HCT116 (cell line): ENCODE data around the gene OPN1SW. TPM values are rescaled to one million over a fixed set of nuclear protein-coding genes. Genes with fewer than 3 reads are reported as not detected.

Source experiments
- ATAC-seq: fragments of 200-7000 bp; cut with Tn5 transposase; 2 replicates; pipeline ENCODE4 v1.9.1; 2020; ENCODE audit warnings: mild to moderate bottlenecking, moderate library complexity
- BruUV-seq: library from RNA; stranded (reverse); fragments of 400-500 nt; replicated peaks from 2 replicates; lab custom pipeline; 2021; lab: Mats Ljungman, UMichigan
- CTCF ChIA-PET: fragments of 300-600 bp; sonication (Branson Sonifier 250); formaldehyde crosslinking; loops from one replicate; lab custom pipeline; 2021; ENCODE audit warnings: antibody characterized with exemption; lab: Charles Lee
- POLR2A ChIA-PET: fragments of 300-600, 350-600 bp; sonication (Branson Sonifier 250); formaldehyde crosslinking; loops from one replicate; lab custom pipeline; 2021; ENCODE audit warnings: antibody characterized with exemption; lab: Charles Lee
- RAD21 ChIA-PET, 2 experiments: fragments of 300-600 bp; sonication (Branson Sonifier 250); formaldehyde crosslinking; loops; one replicate each; lab custom pipeline; 2023; ENCODE audit warnings: low total read pairs in 2 of 2; ENCODE audit not compliant: uncharacterized antibody in 2 of 2, unreplicated experiment in 2 of 2, low non-redundant PET in 1 of 2; lab: Charles Lee
- DNase-seq: peaks from one replicate; pipeline ENCODE4 v3.0.0-alpha.2; 2010; ENCODE audit warnings: low read depth, low spot score
- H2AFZ ChIP-seq: fragments of 200-600 bp; shearing (Covaris generic), sonication (generic); 2 replicates; pipeline ENCODE4 v1.6.1; 2017; ENCODE audit warnings: low read depth, mixed run types, mixed read lengths, antibody characterized with exemption, low read length; ENCODE audit not compliant: poor library complexity, severe bottlenecking
- H3K27ac ChIP-seq: 2 replicates; pipeline ENCODE4 v1.5.1; 2012; ENCODE audit warnings: low read depth, low read length
- H3K27me3 ChIP-seq: fragments of 200-600 bp; sonication (generic); 2 replicates; pipeline ENCODE4 v1.6.1; 2016; ENCODE audit warnings: mixed run types, low read length, mixed read lengths; ENCODE audit not compliant: insufficient read depth
- H3K36me3 ChIP-seq, 2 experiments: fragments of 200-500 bp in 1 of 2; fragments of 200-600 bp in 1 of 2; sonication (Bioruptor generic) in 1 of 2; sonication (generic) in 1 of 2; 2 replicates each; pipeline versions ENCODE4 v1.5.1 to v1.6.1; 2014 to 2016; ENCODE audit warnings: low read length in 2 of 2, inconsistent platforms in 1 of 2, mixed read lengths in 1 of 2, mixed run types in 1 of 2; ENCODE audit not compliant: insufficient read depth in 2 of 2, control insufficient read depth in 1 of 2
- H3K4me1 ChIP-seq, 2 experiments: fragments of 200-600 bp in 1 of 2; sonication (generic) in 1 of 2; 2 replicates each; pipeline versions ENCODE4 v1.5.1 to v1.6.1; 2012 to 2017; ENCODE audit warnings: low read length in 2 of 2, inconsistent platforms in 1 of 2, mild to moderate bottlenecking in 1 of 2, mixed read lengths in 1 of 2, mixed run types in 1 of 2, moderate library complexity in 1 of 2; ENCODE audit not compliant: insufficient read depth in 2 of 2, control insufficient read depth in 1 of 2
- H3K4me2 ChIP-seq: fragments of 200-600 bp; sonication (generic); 2 replicates; pipeline ENCODE4 v1.6.1; 2017; ENCODE audit warnings: mixed run types, low read length, mixed read lengths
- H3K4me3 ChIP-seq, 2 experiments: fragments of 200-600 bp in 1 of 2; sonication (generic) in 1 of 2; replicated peaks in 1 of 2; 2 replicates each; pipeline ENCODE4 v1.5.1; 2011 to 2016; ENCODE audit warnings: low read length in 2 of 2, control low read depth in 1 of 2, low read depth in 1 of 2, mild to moderate bottlenecking in 1 of 2, mixed read lengths in 1 of 2, mixed run types in 1 of 2
- H3K79me2 ChIP-seq: fragments of 200-600 bp; sonication (generic); 2 replicates; pipeline ENCODE4 v1.6.1; 2017; ENCODE audit warnings: mild to moderate bottlenecking, mixed run types, low read length, moderate library complexity, mixed read lengths; ENCODE audit not compliant: insufficient read depth
- H3K9ac ChIP-seq: fragments of 200-600 bp; sonication (generic); 2 replicates; pipeline ENCODE4 v1.6.1; 2016; ENCODE audit warnings: low read length, mixed read lengths
- H3K9me2 ChIP-seq: fragments of 200-600 bp; sonication (generic), shearing (Covaris generic); 2 replicates; pipeline ENCODE4 v1.6.1; 2017; ENCODE audit warnings: mixed run types, mild to moderate bottlenecking, moderate library complexity; ENCODE audit not compliant: insufficient read depth
- H3K9me3 ChIP-seq, 2 experiments: fragments of 200-500 bp in 1 of 2; fragments of 200-600 bp in 1 of 2; sonication (Bioruptor generic) in 1 of 2; sonication (generic) in 1 of 2; 2 replicates each; pipeline ENCODE4 v1.6.1; 2014 to 2017; ENCODE audit warnings: low read length in 2 of 2, mixed read lengths in 2 of 2, inconsistent platforms in 1 of 2, low read depth in 1 of 2, mild to moderate bottlenecking in 1 of 2, mixed run types in 1 of 2, moderate library complexity in 1 of 2; ENCODE audit not compliant: control insufficient read depth in 1 of 2, insufficient read depth in 1 of 2
- H4K20me1 ChIP-seq: fragments of 200-600 bp; sonication (generic), shearing (Covaris generic); 2 replicates; pipeline ENCODE4 v1.6.1; 2017; ENCODE audit warnings: mixed run types, mild to moderate bottlenecking, moderate library complexity; ENCODE audit not compliant: insufficient read depth
- CBX3 ChIP-seq: IDR thresholded peaks from 2 replicates; pipeline ENCODE4 v1.6.1; 2012; ENCODE audit warnings: low read depth
- EGR1 ChIP-seq: IDR thresholded peaks from 2 replicates; pipeline ENCODE4 v1.6.1; 2012; ENCODE audit warnings: low read depth
- ELF1 ChIP-seq: IDR thresholded peaks from 2 replicates; pipeline ENCODE4 v1.6.1; 2012; ENCODE audit warnings: low read depth, borderline replicate concordance
- EZH2 ChIP-seq: fragments of 200-600 bp; sonication (generic); IDR thresholded peaks from 2 replicates; pipeline ENCODE4 v1.6.1; 2017; ENCODE audit warnings: antibody characterized with exemption, mixed run types
- EZH2phosphoT487 ChIP-seq: fragments of 200-600 bp; IDR thresholded peaks from 2 replicates; pipeline ENCODE4 v1.6.1; 2018; ENCODE audit warnings: antibody characterized with exemption, borderline replicate concordance
- JUND ChIP-seq: IDR thresholded peaks from 2 replicates; pipeline ENCODE4 v1.6.1; 2012
- POLR2A ChIP-seq: IDR thresholded peaks from 2 replicates; pipeline ENCODE4 v1.7.0; 2011; ENCODE audit warnings: borderline replicate concordance; ENCODE audit not compliant: insufficient read depth, insufficient read length; ENCODE audit errors: extremely low read depth
- POLR2AphosphoS5 ChIP-seq: IDR thresholded peaks from 2 replicates; pipeline ENCODE4 v1.6.1; 2011; ENCODE audit warnings: mild to moderate bottlenecking, low read depth, low read length, moderate library complexity
- RAD21 ChIP-seq: IDR thresholded peaks from 2 replicates; pipeline ENCODE4 v1.6.1; 2012; ENCODE audit warnings: low read depth, mild to moderate bottlenecking
- SIN3A ChIP-seq: IDR thresholded peaks from 2 replicates; pipeline ENCODE4 v1.6.1; 2012; ENCODE audit warnings: low read depth
- SRF ChIP-seq: IDR thresholded peaks from 2 replicates; pipeline ENCODE4 v1.6.1; 2012; ENCODE audit warnings: low read depth
- TCF7L2 ChIP-seq: IDR thresholded peaks from 2 replicates; pipeline ENCODE4 v1.7.0; 2011; ENCODE audit warnings: borderline replicate concordance, inconsistent platforms; ENCODE audit not compliant: insufficient read depth, insufficient read length; ENCODE audit errors: extremely low read depth
- YY1 ChIP-seq: IDR thresholded peaks from 2 replicates; pipeline ENCODE4 v1.6.1; 2011; ENCODE audit warnings: low read length, low read depth, moderate library complexity, mild to moderate bottlenecking; ENCODE audit not compliant: insufficient replicate concordance; ENCODE audit errors: extremely low read depth
- ZNF274 ChIP-seq: fragments of 200-500 bp; sonication (Bioruptor generic); IDR thresholded peaks from 2 replicates; pipeline ENCODE4 v1.6.1; 2014; ENCODE audit warnings: mild to moderate bottlenecking, low read depth, low read length, inconsistent platforms
- intact Hi-C: fragments of 100-400 bp; cut with micrococcal nuclease; formaldehyde crosslinking; loops from 2 replicates; pipeline ENCODE4 v1.10.0; 2022
- total RNA-seq: library from RNA; stranded (reverse); gene quantifications from one replicate; pipeline ENCODE4 v1.2.1, GENCODE V29; 2021; ENCODE audit not compliant: unreplicated experiment
- TF ChIP-seq, protein P1 (sequence below): IDR thresholded peaks from 2 replicates; pipeline ENCODE4 v1.6.1; 2012
- TF ChIP-seq, protein P2 (sequence below), 3 experiments: fragments of 200-600 bp in 1 of 3; sonication (generic) in 1 of 3; IDR thresholded peaks in 2 of 3; conservative IDR thresholded peaks in 1 of 3; 2 replicates each; pipeline ENCODE4 v1.5.1; 2012 to 2017; ENCODE audit warnings: low read depth in 2 of 3, low read length in 2 of 3, antibody characterized with exemption in 1 of 3, borderline replicate concordance in 1 of 3, control low read depth in 1 of 3, mild to moderate bottlenecking in 1 of 3, mixed read lengths in 1 of 3, mixed run types in 1 of 3, moderate library complexity in 1 of 3; ENCODE audit not compliant: insufficient read depth in 1 of 3
- TF ChIP-seq, protein P3 (sequence below): IDR thresholded peaks from 2 replicates; pipeline ENCODE4 v1.6.1; 2012
- TF ChIP-seq, protein P4 (sequence below): IDR thresholded peaks from 2 replicates; pipeline ENCODE4 v1.6.1; 2011; ENCODE audit warnings: mild to moderate bottlenecking, low read length, moderate library complexity; ENCODE audit not compliant: insufficient replicate concordance; ENCODE audit errors: extremely low read depth

The OPN1SW gene
- total RNA-seq, 1 experiment from 2014 or later: not detected

DNA sequence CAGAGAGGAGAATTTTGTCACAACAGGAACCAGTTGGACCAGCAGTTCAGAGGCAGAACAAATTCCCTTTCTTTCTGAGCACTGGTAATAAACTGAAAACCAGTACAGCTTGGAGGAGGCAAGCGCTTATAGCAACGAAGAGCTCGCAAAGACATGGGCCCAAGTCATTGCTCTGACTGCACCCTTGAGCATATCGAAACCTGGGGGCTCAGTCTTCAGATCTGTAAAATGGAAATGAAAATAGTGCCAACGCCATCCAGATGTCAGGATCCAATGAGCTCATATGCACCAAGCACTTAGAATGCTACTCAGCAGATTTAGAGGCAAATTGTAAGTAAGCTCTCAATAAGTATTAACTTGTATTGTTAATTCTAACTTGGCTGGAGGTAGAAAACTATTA is 50.9 kb downstream of the OPN1SW start:
- H3K4me3 ChIP-seq: no peak overlapping the region
- BruUV-seq: no TSS peak
- H3K9me3 ChIP-seq: no peaks in the 10 kb centered on the region
- H3K4me2 ChIP-seq: no peak overlapping the region
- no peaks in the 10 kb centered on the region for H3K79me2 ChIP-seq
- H3K27ac ChIP-seq: no peak overlapping the region
- ChIA-PET POLR2A (no interaction called here), RAD21 (no interaction called here), CTCF (no interaction called here)
- intact Hi-C loops: no loop called here
- ATAC-seq (no peak), DNase-seq (no peak)
- H3K36me3 ChIP-seq: no peaks in the 10 kb centered on the region
- no peak overlapping the region for H2AFZ ChIP-seq
- no peaks in the 10 kb centered on the region for H3K9me2 ChIP-seq
- TF ChIP-seq CBX3 (no peak), ELF1 (no peak), EZH2phosphoT487 (no peak), EGR1 (no peak), ZNF274 (no peak), POLR2A (no peak), EZH2 (no peak), YY1 (no peak), SRF (no peak), POLR2AphosphoS5 (no peak), TCF7L2 (no peak), RAD21 (no peak), SIN3A (no peak), JUND (no peak)
- TF ChIP-seq, protein P1, sequence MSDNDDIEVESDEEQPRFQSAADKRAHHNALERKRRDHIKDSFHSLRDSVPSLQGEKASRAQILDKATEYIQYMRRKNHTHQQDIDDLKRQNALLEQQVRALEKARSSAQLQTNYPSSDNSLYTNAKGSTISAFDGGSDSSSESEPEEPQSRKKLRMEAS: no peak
- TF ChIP-seq, protein P2, sequence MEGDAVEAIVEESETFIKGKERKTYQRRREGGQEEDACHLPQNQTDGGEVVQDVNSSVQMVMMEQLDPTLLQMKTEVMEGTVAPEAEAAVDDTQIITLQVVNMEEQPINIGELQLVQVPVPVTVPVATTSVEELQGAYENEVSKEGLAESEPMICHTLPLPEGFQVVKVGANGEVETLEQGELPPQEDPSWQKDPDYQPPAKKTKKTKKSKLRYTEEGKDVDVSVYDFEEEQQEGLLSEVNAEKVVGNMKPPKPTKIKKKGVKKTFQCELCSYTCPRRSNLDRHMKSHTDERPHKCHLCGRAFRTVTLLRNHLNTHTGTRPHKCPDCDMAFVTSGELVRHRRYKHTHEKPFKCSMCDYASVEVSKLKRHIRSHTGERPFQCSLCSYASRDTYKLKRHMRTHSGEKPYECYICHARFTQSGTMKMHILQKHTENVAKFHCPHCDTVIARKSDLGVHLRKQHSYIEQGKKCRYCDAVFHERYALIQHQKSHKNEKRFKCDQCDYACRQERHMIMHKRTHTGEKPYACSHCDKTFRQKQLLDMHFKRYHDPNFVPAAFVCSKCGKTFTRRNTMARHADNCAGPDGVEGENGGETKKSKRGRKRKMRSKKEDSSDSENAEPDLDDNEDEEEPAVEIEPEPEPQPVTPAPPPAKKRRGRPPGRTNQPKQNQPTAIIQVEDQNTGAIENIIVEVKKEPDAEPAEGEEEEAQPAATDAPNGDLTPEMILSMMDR (IDR thresholded peaks at IDR 0.05 in 2 of 3, conservative IDR thresholded peaks at IDR 0.05 in 1 of 3; ENCODE audit: borderline replicate concordance in 1 of 3, insufficient read depth in 1 of 3, low read depth in 2 of 3, low read length in 2 of 3): no peak
- TF ChIP-seq, protein P3, sequence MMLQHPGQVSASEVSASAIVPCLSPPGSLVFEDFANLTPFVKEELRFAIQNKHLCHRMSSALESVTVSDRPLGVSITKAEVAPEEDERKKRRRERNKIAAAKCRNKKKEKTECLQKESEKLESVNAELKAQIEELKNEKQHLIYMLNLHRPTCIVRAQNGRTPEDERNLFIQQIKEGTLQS: no peak
- TF ChIP-seq, protein P4, sequence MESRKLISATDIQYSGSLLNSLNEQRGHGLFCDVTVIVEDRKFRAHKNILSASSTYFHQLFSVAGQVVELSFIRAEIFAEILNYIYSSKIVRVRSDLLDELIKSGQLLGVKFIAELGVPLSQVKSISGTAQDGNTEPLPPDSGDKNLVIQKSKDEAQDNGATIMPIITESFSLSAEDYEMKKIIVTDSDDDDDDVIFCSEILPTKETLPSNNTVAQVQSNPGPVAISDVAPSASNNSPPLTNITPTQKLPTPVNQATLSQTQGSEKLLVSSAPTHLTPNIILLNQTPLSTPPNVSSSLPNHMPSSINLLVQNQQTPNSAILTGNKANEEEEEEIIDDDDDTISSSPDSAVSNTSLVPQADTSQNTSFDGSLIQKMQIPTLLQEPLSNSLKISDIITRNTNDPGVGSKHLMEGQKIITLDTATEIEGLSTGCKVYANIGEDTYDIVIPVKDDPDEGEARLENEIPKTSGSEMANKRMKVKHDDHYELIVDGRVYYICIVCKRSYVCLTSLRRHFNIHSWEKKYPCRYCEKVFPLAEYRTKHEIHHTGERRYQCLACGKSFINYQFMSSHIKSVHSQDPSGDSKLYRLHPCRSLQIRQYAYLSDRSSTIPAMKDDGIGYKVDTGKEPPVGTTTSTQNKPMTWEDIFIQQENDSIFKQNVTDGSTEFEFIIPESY: no peak
- H3K27me3 ChIP-seq: no peaks in the 10 kb centered on the region
- no peaks in the 10 kb centered on the region for H4K20me1 ChIP-seq
- peaks cover 0 to 6% of the 10 kb centered on the region in 2 experiments; a peak in 1 of 4 replicates for H3K4me1 ChIP-seq
- no peak overlapping the region for H3K9ac ChIP-seq
